Neuronal stem cell (in vitro differentiated cells): ENCODE measurements around the gene ABL1.
A peak's percentile ranks its signal among the peaks of the same experiment; 100 is the strongest.

Experiments
- DNase-seq: peaks from one replicate; pipeline ENCODE4 v3.0.0-alpha.2; 2013; ENCODE audit warnings: low spot score
- H2AFZ ChIP-seq: one replicate; pipeline ENCODE4 v1.6.1; 2013; ENCODE audit warnings: mild to moderate bottlenecking, low read length, inconsistent platforms
- H2AK5ac ChIP-seq: 2 replicates; pipeline ENCODE4 v1.6.1; 2013; ENCODE audit warnings: low read depth, mild to moderate bottlenecking, inconsistent platforms, low read length, moderate library complexity, mixed read lengths
- H2BK120ac ChIP-seq: 2 replicates; pipeline ENCODE4 v1.6.1; 2013; ENCODE audit warnings: low read depth, mild to moderate bottlenecking, inconsistent platforms, low read length, moderate library complexity, mixed read lengths
- H2BK12ac ChIP-seq: one replicate; pipeline ENCODE4 v1.6.1; 2013; ENCODE audit warnings: low read length, inconsistent platforms
- H2BK15ac ChIP-seq: 2 replicates; pipeline ENCODE4 v1.6.1; 2013; ENCODE audit warnings: mild to moderate bottlenecking, low read length, inconsistent platforms, mixed read lengths
- H2BK5ac ChIP-seq: one replicate; pipeline ENCODE4 v1.6.1; 2013; ENCODE audit warnings: inconsistent platforms, mild to moderate bottlenecking, low read length, moderate library complexity
- H3K14ac ChIP-seq: one replicate; pipeline ENCODE4 v1.6.1; 2013; ENCODE audit warnings: low read length, inconsistent platforms
- H3K18ac ChIP-seq: 2 replicates; pipeline ENCODE4 v1.6.1; 2013; ENCODE audit warnings: low read length, inconsistent platforms
- H3K23ac ChIP-seq: 2 replicates; pipeline ENCODE4 v1.6.1; 2013; ENCODE audit warnings: low read depth, mild to moderate bottlenecking, mixed read lengths, low read length, inconsistent platforms; ENCODE audit not compliant: poor library complexity
- H3K27ac ChIP-seq: replicated peaks from 3 replicates; pipeline ENCODE4 v1.5.1; 2013; ENCODE audit warnings: low read length, inconsistent platforms
- H3K27me3 ChIP-seq, 3 experiments: 2 replicates each; pipeline ENCODE4 v1.6.1; 2013; ENCODE audit warnings: low read length in 3 of 3, mild to moderate bottlenecking in 2 of 3, inconsistent platforms in 1 of 3, low read depth in 1 of 3, mixed read lengths in 1 of 3, moderate library complexity in 1 of 3; ENCODE audit not compliant: control insufficient read depth in 3 of 3, insufficient read depth in 3 of 3
- H3K36me3 ChIP-seq, 2 donors: replicated peaks in 1 of 2; 2 replicates each; pipeline ENCODE4 v1.6.1; 2013; ENCODE audit warnings: low read length in 2 of 2; ENCODE audit not compliant: control insufficient read depth in 2 of 2, insufficient read depth in 2 of 2
- H3K4ac ChIP-seq: 2 replicates; pipeline ENCODE4 v1.6.1; 2013; ENCODE audit warnings: inconsistent platforms, mild to moderate bottlenecking, low read length, moderate library complexity
- H3K4me1 ChIP-seq, 2 donors: 1 replicate in 1 of 2; 2 replicates in 1 of 2; pipeline ENCODE4 v1.6.1; 2013; ENCODE audit warnings: low read length in 2 of 2, low read depth in 1 of 2; ENCODE audit not compliant: control insufficient read depth in 2 of 2, insufficient read depth in 1 of 2
- H3K4me2 ChIP-seq: one replicate; pipeline ENCODE4 v1.6.1; 2013; ENCODE audit warnings: mild to moderate bottlenecking, low read length, inconsistent platforms; ENCODE audit not compliant: insufficient read depth, poor library complexity, severe bottlenecking
- H3K4me3 ChIP-seq, 2 donors: 2 replicates each; pipeline ENCODE4 v1.5.1; 2013; ENCODE audit warnings: low read length in 2 of 2, mild to moderate bottlenecking in 2 of 2, inconsistent platforms in 1 of 2, moderate library complexity in 1 of 2
- H3K79me1 ChIP-seq: one replicate; pipeline ENCODE4 v1.6.1; 2013; ENCODE audit warnings: low read depth, mild to moderate bottlenecking, inconsistent platforms, low read length, moderate library complexity
- H3K9ac ChIP-seq: one replicate; pipeline ENCODE4 v1.6.1; 2013; ENCODE audit warnings: mild to moderate bottlenecking, low read depth, low read length, inconsistent platforms; ENCODE audit not compliant: poor library complexity
- H3K9me3 ChIP-seq, 2 donors: replicated peaks in 1 of 2; 2 replicates each; pipeline versions ENCODE3 to v1.6.1; 2013; ENCODE audit warnings: low read length in 2 of 2, mild to moderate bottlenecking in 2 of 2, inconsistent platforms in 1 of 2, low read depth in 1 of 2, mixed read lengths in 1 of 2, moderate library complexity in 1 of 2; ENCODE audit not compliant: control insufficient read depth in 2 of 2, insufficient read depth in 1 of 2
- H4K8ac ChIP-seq: one replicate; pipeline ENCODE4 v1.6.1; 2013; ENCODE audit warnings: low read depth, mild to moderate bottlenecking, inconsistent platforms, low read length, moderate library complexity
- H4K91ac ChIP-seq: one replicate; pipeline ENCODE4 v1.6.1; 2013; ENCODE audit warnings: low read length, low read depth, mild to moderate bottlenecking, inconsistent platforms; ENCODE audit not compliant: poor library complexity
- WGBS, 2 donors: extraction: QIAGEN DNeasy Blood & Tissue Kit; methylation state at CpG; one replicate each; pipeline ENCODE4 v1.1.7; 2013; ENCODE audit warnings: missing lambda C conversion rate in 2 of 2, mixed read lengths in 1 of 2; ENCODE audit not compliant: insufficient read length in 2 of 2, insufficient replicate concordance in 1 of 2; ENCODE audit errors: extremely low coverage in 2 of 2; 5-methylcytosine and 5-hydroxymethylcytosine counted together

The ABL1 gene

DNA sequence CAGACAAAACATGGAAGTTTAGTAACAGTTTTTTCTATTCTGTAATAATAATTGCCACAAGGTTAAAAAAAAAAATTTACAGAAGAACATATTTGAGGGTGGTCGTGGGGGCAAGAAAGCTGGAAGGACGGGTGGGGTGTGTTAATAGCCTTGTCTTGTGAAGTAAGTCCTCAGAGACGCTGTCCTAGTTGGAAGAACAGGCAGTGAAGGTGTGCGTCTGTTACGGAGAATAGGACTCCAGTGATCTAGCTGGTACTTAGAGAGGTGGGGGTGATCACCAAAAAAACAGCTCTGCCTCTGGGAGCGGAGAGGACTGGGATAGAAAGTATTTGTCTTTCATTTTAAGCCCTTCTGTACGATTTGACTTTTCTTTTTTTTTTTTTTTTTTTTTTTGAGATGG is 17.7 kb downstream of the ABL1 start:
- Histone ChIP-seq H3K4me3 (no peak overlapping the region), H3K23ac (no peak overlapping the region), H3K4me2 (no peak overlapping the region), H2AFZ (no peak overlapping the region), H2BK12ac (no peak overlapping the region), H3K4me1 (peaks cover 2 to 3% of the 10 kb centered on the region in 2 donors), H3K18ac (no peak overlapping the region), H2BK15ac (no peak overlapping the region), H4K91ac (no peak overlapping the region), H3K4ac (no peak overlapping the region), H3K14ac (no peak overlapping the region), H3K9me3 (no peaks in the 10 kb centered on the region), H3K36me3 (peaks cover 13 to 63% of the 10 kb centered on the region in 2 donors), H4K8ac (no peak overlapping the region), H3K79me1 (peaks cover 5% of the 10 kb centered on the region), H2BK5ac (no peak overlapping the region), H3K9ac (no peak overlapping the region), H3K27me3 (no peaks in the 10 kb centered on the region), H3K27ac (no peak overlapping the region), H2BK120ac (no peak overlapping the region), H2AK5ac (no peak overlapping the region)
- DNase-seq: no peak
- no CpG with 5 or more reads among the region's 7 CpGs for WGBS, 2 donors

DNA sequence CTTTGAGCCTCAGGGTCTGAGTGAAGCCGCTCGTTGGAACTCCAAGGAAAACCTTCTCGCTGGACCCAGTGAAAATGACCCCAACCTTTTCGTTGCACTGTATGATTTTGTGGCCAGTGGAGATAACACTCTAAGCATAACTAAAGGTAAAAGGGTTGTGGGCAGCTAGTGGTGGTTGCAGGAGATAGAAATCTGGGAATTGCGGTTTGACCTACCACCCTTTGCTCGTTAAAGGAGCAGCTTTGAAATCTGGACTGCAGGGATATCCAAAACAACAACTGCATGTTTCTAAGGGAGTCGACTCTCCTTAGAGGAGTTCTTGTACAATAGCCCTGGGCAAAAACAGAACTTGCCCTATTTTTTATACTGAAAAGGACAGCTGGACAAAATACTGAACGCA is 19.0 kb downstream of the ABL1 start:
- H2BK120ac ChIP-seq: no peak overlapping the region
- H3K18ac ChIP-seq: no peak overlapping the region
- no peak overlapping the region for H3K4me3 ChIP-seq
- H2AK5ac ChIP-seq: no peak overlapping the region
- H3K27ac ChIP-seq: peak overlapping the region; percentile 24
- peaks cover 0 to 5% of the 10 kb centered on the region in 2 donors for H3K4me1 ChIP-seq
- no peak overlapping the region for H3K23ac ChIP-seq
- peaks cover 7% of the 10 kb centered on the region for H3K79me1 ChIP-seq
- H3K27me3 ChIP-seq: no peaks in the 10 kb centered on the region
- peak overlapping the region; percentile 34 for H3K9ac ChIP-seq
- H3K36me3 ChIP-seq: peaks cover 13 to 76% of the 10 kb centered on the region in 2 donors
- no peak overlapping the region for H3K14ac ChIP-seq
- no peak overlapping the region for H4K91ac ChIP-seq
- no peaks in the 10 kb centered on the region for H3K9me3 ChIP-seq
- H4K8ac ChIP-seq: no peak overlapping the region
- H2BK12ac ChIP-seq: no peak overlapping the region
- H2BK15ac ChIP-seq: no peak overlapping the region
- DNase-seq: no peak
- H2AFZ ChIP-seq: no peak overlapping the region
- no peak overlapping the region for H3K4me2 ChIP-seq
- H3K4ac ChIP-seq: no peak overlapping the region
- no CpG with 5 or more reads among the region's 8 CpGs for WGBS, 2 donors
- no peak overlapping the region for H2BK5ac ChIP-seq

DNA sequence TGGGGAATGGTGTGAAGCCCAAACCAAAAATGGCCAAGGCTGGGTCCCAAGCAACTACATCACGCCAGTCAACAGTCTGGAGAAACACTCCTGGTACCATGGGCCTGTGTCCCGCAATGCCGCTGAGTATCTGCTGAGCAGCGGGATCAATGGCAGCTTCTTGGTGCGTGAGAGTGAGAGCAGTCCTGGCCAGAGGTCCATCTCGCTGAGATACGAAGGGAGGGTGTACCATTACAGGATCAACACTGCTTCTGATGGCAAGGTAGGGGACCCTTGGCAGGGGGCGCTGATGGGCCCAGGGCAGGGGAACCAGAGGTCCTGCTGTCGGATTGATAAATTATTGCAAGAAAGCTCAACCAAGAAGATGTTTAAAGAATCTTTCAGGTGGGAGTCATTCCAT is 19.8 kb downstream of the ABL1 start:
- Histone ChIP-seq H3K23ac (peak overlapping the region; percentile 57), H2BK5ac (no peak overlapping the region), H4K8ac (no peak overlapping the region), H3K79me1 (peaks cover 4% of the 10 kb centered on the region), H3K9me3 (no peaks in the 10 kb centered on the region), H3K27ac (no peak overlapping the region), H3K4me1 (peaks cover under 1 to 6% of the 10 kb centered on the region in 2 donors), H3K27me3 (no peaks in the 10 kb centered on the region), H2AK5ac (no peak overlapping the region), H3K9ac (no peak overlapping the region), H3K36me3 (peaks cover 14 to 82% of the 10 kb centered on the region in 2 donors), H3K14ac (no peak overlapping the region), H3K4ac (no peak overlapping the region), H4K91ac (no peak overlapping the region), H2BK12ac (no peak overlapping the region), H2AFZ (no peak overlapping the region), H3K4me2 (no peak overlapping the region), H2BK120ac (no peak overlapping the region), H3K18ac (no peak overlapping the region), H2BK15ac (no peak overlapping the region), H3K4me3 (no peak overlapping the region)
- DNase-seq: no peak
- no CpG with 5 or more reads among the region's 9 CpGs for WGBS, 2 donors

DNA sequence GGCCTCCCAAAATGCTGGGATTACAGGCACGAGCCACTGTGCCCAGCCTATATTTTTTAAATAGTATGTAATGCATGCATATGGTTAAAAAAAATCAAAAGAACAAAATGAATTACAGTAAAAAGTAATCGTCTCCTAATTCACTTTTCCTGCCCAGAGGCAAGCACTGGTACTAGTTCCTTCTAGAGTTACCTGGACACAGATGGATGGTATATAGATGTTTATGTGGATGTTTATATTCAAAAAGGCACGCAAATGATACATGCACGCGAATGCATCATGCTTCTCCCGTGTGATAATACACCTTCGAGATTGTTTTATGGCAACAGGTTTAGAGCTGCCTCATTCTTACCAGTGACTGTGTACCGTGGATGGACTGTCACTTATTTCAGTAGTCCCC is 21.4 kb downstream of the ABL1 start:
- Histone ChIP-seq H3K23ac (no peak overlapping the region), H3K4ac (no peak overlapping the region), H3K9me3 (no peaks in the 10 kb centered on the region), H3K18ac (no peak overlapping the region), H3K79me1 (peaks cover 4% of the 10 kb centered on the region), H3K27me3 (no peaks in the 10 kb centered on the region), H3K36me3 (peaks cover 18 to 88% of the 10 kb centered on the region in 2 donors), H2BK5ac (no peak overlapping the region), H3K4me2 (no peak overlapping the region), H2BK120ac (no peak overlapping the region), H4K91ac (no peak overlapping the region), H2AK5ac (no peak overlapping the region), H2BK15ac (no peak overlapping the region), H3K27ac (no peak overlapping the region), H2BK12ac (no peak overlapping the region), H3K14ac (no peak overlapping the region), H2AFZ (no peak overlapping the region), H4K8ac (no peak overlapping the region), H3K4me3 (no peak overlapping the region), H3K4me1 (peaks cover 12 to 13% of the 10 kb centered on the region in 2 donors), H3K9ac (no peak overlapping the region)
- DNase-seq: no peak
- no CpG with 5 or more reads among the region's 8 CpGs for WGBS, 2 donors
